Measurements from ENCODE around the gene PFKL. TPM values are rescaled to one million over a fixed set of nuclear protein-coding genes. Genes with fewer than 3 reads are reported as not detected.

The PFKL gene
- total RNA-seq, 1 experiment from 2014 or later: 140 TPM

GRCh38 chr21:44272284-44272858, 27.5 kb upstream of the PFKL start:
- Mint-ChIP-seq H3K9me3 (ENCODE audit: unreplicated experiment) (no peaks in the 10 kb centered on the region), H3K4me3 (ENCODE audit: unreplicated experiment) (no peak overlapping the region), H3K36me3 (ENCODE audit: insufficient read depth, unreplicated experiment) (no peaks in the 10 kb centered on the region), H3K27ac (ENCODE audit: unreplicated experiment) (no peak overlapping the region), H3K4me1 (ENCODE audit: low read depth, unreplicated experiment) (no peaks in the 10 kb centered on the region), H3K27me3 (ENCODE audit: insufficient read depth, unreplicated experiment) (no peaks in the 10 kb centered on the region)
- no peak overlapping the region for H3K4me3 ChIP-seq (ENCODE audit: low read depth, low read length)
- no peak for DNase-seq
- intact Hi-C loops (cut with micrococcal nuclease; ENCODE audit: unreplicated experiment): no loop called here
- no peaks in the 10 kb centered on the region for H3K36me3 ChIP-seq (ENCODE audit: control insufficient read depth, insufficient read depth, low read length)
- no peaks in the 10 kb centered on the region for H3K27me3 ChIP-seq (replicated peaks; ENCODE audit: control insufficient read depth, insufficient read depth, low read length)
- H3K4me1 ChIP-seq: no peaks in the 10 kb centered on the region
- CTCF ChIA-PET: no interaction called here
- TF ChIP-seq CTCF (IDR thresholded peaks at IDR 0.05; ENCODE audit: insufficient read depth in 1 of 2, low read depth in 1 of 2, low read length in 1 of 2, severe bottlenecking in 1 of 2, unreplicated experiment in 1 of 2): no peak
- BruUV-seq (replicated peaks): no TSS peak
- POLR2A ChIA-PET: no interaction called here
- H3K9me3 ChIP-seq: no peaks in the 10 kb centered on the region; the same call in 1 of the 2 replicates

GRCh38 chr21:44273046-44273445, 26.8 kb upstream of the PFKL start:
- no peak for DNase-seq
- H3K4me1 ChIP-seq: no peaks in the 10 kb centered on the region
- H3K4me3 Mint-ChIP-seq (ENCODE audit: unreplicated experiment): no peak overlapping the region
- no peaks in the 10 kb centered on the region for H3K4me1 Mint-ChIP-seq (ENCODE audit: low read depth, unreplicated experiment)
- intact Hi-C loops (cut with micrococcal nuclease; ENCODE audit: unreplicated experiment): no loop called here
- H3K27me3 ChIP-seq (replicated peaks; ENCODE audit: control insufficient read depth, insufficient read depth, low read length): no peaks in the 10 kb centered on the region
- TF ChIP-seq CTCF (IDR thresholded peaks at IDR 0.05; ENCODE audit: insufficient read depth in 1 of 2, low read depth in 1 of 2, low read length in 1 of 2, severe bottlenecking in 1 of 2, unreplicated experiment in 1 of 2): no peak
- no peaks in the 10 kb centered on the region for H3K36me3 Mint-ChIP-seq (ENCODE audit: insufficient read depth, unreplicated experiment)
- BruUV-seq (replicated peaks): no TSS peak
- H3K9me3 Mint-ChIP-seq (ENCODE audit: unreplicated experiment): no peaks in the 10 kb centered on the region
- no peak overlapping the region for H3K4me3 ChIP-seq (ENCODE audit: low read depth, low read length)
- H3K27ac Mint-ChIP-seq (ENCODE audit: unreplicated experiment): no peak overlapping the region
- ChIA-PET POLR2A (no interaction called here), CTCF (no interaction called here)
- H3K27me3 Mint-ChIP-seq (ENCODE audit: insufficient read depth, unreplicated experiment): no peaks in the 10 kb centered on the region
- no peaks in the 10 kb centered on the region; the same call in 1 of the 2 replicates for H3K9me3 ChIP-seq
- no peaks in the 10 kb centered on the region for H3K36me3 ChIP-seq (ENCODE audit: control insufficient read depth, insufficient read depth, low read length)

- Mint-ChIP-seq H3K36me3 (ENCODE audit: insufficient read depth, unreplicated experiment) (no peaks in the 10 kb centered on the region), H3K9me3 (ENCODE audit: unreplicated experiment) (no peaks in the 10 kb centered on the region), H3K4me1 (ENCODE audit: low read depth, unreplicated experiment) (no peaks in the 10 kb centered on the region), H3K27ac (ENCODE audit: unreplicated experiment) (no peak overlapping the region), H3K27me3 (ENCODE audit: insufficient read depth, unreplicated experiment) (no peaks in the 10 kb centered on the region), H3K4me3 (ENCODE audit: unreplicated experiment) (no peak overlapping the region)
- DNase-seq: no peak
- TF ChIP-seq CTCF (IDR thresholded peaks at IDR 0.05; ENCODE audit: insufficient read depth in 1 of 2, low read depth in 1 of 2, low read length in 1 of 2, severe bottlenecking in 1 of 2, unreplicated experiment in 1 of 2): no peak
- intact Hi-C loops (cut with micrococcal nuclease; ENCODE audit: unreplicated experiment): no loop called here
- Histone ChIP-seq H3K27me3 (replicated peaks; ENCODE audit: control insufficient read depth, insufficient read depth, low read length) (no peaks in the 10 kb centered on the region), H3K4me3 (ENCODE audit: low read depth, low read length) (no peak overlapping the region), H3K4me1 (no peaks in the 10 kb centered on the region), H3K36me3 (ENCODE audit: control insufficient read depth, insufficient read depth, low read length) (no peaks in the 10 kb centered on the region), H3K9me3 (no peaks in the 10 kb centered on the region; the same call in 1 of the 2 replicates)
- POLR2A ChIA-PET: no interaction called here
- no TSS peak for BruUV-seq (replicated peaks)
- CTCF ChIA-PET: no interaction called here
These were observed 24.8 kb upstream of the PFKL start for GRCh38 chr21:44275041-44275440.

Measured in Caco-2 (cell line).